Hematopoietic multipotent progenitor cell treated with erythropoietin and hydrocortisone succinate and interleukin-3 and kit ligand, for 6 days (in vitro differentiated cells): ENCODE measurements around the gene PCDHA13.
"Not testable (repeated sequence)": the region's sequence is repeated elsewhere in the genome, so short reads cannot be mapped to it uniquely, and the experiment has no call there.

Source experiments
- DNase-seq: peaks from one replicate; pipeline ENCODE4 v3.0.0-alpha.2; 2015

PCDHA13 gene, protein sequence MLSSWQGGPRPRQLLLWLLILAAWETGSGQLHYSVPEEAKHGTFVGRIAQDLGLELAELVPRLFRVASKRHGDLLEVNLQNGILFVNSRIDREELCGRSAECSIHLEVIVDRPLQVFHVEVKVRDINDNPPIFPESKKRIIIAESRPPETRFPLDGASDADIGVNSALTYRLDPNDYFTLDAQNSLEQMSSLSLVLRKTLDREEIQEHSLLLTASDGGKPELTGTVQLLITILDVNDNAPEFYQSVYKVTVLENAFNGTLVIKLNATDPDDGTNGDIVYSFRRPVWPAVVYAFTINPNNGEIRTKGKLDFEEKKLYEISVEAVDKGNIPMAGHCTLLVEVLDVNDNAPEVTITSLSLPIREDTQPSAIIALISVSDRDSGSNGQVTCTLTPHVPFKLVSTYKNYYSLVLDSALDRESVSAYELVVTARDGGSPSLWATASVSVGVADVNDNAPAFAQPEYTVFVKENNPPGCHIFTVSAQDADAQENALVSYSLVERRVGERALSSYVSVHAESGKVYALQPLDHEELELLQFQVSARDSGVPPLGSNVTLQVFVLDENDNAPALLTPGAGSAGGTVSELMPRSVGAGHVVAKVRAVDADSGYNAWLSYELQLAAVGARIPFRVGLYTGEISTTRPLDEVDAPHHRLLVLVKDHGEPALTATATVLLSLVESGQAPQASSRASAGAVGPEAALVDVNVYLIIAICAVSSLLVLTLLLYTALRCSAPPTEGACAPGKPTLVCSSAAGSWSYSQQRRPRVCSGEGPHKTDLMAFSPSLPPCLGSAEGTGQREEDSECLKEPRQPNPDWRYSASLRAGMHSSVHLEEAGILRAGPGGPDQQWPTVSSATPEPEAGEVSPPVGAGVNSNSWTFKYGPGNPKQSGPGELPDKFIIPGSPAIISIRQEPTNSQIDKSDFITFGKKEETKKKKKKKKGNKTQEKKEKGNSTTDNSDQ

DNA sequence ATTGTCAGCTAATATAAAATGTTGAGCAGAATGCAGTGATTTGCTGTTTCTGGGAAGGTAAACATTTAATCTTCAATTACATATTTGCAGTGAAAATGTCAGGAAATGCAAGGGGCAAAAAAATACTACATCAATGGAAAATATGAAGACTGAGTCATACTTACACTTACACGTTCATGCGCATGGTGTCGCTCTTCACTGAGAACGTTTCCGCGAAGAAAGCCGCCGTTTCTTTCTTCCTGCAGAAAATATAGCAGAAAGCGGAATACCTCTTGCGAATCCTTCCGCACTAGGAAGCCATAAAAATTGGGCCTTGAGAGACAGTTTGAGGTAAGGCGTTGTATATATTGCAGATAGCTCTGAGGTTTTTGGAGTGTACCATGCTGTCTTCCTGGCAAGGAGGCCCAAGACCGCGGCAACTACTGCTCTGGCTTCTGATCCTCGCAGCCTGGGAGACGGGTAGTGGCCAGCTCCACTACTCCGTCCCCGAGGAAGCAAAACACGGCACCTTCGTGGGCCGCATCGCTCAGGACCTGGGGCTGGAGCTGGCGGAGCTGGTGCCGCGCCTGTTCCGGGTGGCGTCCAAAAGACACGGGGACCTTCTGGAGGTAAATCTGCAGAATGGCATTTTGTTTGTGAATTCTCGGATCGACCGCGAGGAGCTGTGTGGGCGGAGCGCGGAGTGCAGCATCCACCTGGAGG lies at the start of gene PCDHA13:
Gene PCDHA13 (plus strand): TSS at position 236 of the 702 bp plus-strand sequence. CDS start 145 bp downstream, at position 381.
- DNase-seq = peak; percentile 9

DNA sequence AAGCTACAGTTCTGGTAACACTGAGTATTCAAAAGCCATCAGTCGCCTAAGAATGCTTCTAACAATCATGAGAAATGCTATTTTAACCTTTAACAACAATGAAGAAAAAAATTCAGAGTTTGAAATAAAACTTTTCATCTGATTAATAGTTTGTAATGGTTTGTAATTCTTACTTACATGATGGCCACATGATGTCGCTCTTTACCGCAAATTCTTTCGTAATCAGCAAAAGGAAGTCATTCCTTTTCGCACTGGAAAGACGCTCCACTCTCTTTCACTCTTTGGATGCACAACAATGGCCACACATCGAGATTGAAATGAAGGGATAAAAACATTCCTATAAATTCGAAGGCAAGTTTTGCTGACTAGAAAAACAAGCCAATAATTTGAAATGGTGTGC lies 47.9 kb upstream of the PCDHA13 start, which contains the start of gene PCDHA7:
Gene PCDHA7 (plus strand): TSS at position 277 of the 400 bp plus-strand sequence. CDS start 115 bp downstream, at position 392.
- peak; percentile 6 for DNase-seq

DNA sequence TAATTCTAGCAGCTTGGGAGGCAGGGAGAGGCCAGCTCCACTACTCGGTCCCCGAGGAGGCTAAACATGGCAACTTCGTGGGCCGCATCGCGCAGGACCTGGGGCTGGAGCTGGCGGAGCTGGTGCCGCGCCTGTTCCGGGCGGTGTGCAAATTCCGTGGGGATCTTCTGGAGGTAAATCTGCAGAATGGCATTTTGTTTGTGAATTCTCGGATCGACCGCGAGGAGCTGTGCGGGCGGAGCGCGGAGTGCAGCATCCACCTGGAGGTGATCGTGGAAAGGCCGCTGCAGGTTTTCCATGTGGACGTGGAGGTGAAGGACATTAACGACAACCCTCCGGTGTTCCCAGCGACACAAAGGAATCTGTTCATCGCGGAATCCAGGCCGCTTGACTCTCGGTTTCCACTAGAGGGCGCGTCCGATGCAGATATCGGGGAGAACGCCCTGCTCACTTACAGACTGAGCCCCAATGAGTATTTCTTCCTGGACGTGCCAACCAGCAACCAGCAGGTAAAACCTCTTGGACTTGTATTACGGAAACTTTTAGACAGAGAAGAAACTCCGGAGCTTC lies 47.4 kb upstream of the PCDHA13 start:
- DNase-seq = not testable (repeated sequence)

DNA sequence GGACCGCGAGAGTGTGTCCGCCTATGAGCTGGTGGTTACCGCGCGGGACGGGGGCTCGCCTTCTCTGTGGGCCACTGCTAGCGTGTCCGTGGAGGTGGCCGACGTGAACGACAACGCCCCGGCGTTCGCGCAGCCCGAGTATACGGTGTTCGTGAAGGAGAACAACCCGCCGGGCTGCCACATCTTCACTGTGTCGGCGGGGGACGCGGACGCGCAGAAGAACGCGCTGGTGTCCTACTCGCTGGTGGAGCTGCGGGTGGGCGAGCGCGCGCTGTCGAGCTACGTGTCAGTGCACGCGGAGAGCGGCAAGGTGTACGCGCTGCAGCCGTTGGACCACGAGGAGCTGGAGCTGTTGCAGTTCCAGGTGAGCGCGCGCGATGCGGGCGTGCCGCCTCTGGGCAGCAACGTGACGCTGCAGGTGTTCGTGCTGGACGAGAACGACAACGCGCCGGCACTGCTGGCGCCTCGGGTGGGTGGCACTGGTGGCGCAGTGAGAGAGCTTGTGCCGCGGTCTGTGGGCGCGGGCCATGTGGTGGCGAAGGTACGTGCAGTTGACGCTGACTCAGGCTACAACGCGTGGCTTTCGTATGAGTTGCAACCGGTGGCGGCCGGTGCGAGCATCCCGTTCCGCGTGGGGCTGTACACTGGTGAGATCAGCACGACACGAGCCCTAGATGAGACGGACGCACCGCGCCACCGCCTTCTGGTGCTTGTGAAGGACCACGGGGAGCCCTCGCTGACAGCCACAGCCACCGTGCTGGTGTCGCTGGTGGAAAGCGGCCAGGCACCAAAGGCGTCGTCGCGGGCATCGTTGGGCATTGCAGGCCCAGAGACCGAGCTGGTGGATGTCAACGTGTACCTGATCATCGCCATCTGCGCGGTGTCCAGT lies 46.1 kb upstream of the PCDHA13 start:
- DNase-seq = no peak

DNA sequence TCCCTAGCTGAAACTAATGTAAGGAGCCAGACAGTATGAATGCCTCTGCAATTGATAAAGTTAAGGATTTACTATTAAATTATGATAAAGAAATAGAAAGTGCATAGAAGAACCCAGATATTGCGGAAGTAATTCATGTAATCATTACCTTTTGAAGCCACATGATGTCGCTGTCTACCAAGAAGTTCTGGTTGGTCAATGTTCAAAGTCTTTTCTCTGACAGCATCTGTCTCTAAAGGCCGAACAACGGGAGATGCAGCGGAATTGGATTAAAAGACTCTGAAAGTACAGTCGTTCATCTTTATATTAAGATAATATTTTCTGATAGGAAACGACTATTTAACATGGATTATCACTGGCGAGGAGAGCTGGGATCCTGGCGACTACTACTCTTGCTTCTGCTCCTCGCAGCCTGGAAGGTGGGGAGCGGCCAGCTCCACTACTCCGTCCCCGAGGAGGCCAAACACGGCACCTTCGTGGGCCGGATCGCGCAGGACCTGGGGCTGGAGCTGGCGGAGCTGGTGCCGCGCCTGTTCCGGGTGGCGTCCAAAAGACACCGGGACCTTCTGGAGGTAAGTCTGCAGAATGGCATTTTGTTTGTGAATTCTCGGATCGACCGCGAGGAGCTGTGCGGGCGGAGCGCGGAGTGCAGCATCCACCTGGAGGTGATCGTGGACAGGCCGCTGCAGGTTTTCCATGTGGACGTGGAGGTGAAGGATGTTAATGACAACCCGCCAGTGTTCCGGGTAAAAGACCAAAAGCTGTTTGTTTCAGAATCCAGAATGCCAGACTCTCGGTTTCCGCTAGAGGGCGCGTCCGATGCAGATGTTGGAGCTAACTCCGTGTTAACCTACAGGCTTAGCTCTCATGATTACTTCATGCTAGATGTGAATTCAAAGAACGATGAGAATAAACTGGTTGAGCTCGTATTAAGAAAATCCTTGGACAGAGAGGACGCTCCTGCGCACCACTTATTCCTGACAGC lies 40.7 kb upstream of the PCDHA13 start, which contains the start of gene PCDHA8:
Gene PCDHA8 (plus strand): TSS at position 210 of the 985 bp plus-strand sequence. CDS start 135 bp downstream, at position 345.
- peak; percentile 19 for DNase-seq

DNA sequence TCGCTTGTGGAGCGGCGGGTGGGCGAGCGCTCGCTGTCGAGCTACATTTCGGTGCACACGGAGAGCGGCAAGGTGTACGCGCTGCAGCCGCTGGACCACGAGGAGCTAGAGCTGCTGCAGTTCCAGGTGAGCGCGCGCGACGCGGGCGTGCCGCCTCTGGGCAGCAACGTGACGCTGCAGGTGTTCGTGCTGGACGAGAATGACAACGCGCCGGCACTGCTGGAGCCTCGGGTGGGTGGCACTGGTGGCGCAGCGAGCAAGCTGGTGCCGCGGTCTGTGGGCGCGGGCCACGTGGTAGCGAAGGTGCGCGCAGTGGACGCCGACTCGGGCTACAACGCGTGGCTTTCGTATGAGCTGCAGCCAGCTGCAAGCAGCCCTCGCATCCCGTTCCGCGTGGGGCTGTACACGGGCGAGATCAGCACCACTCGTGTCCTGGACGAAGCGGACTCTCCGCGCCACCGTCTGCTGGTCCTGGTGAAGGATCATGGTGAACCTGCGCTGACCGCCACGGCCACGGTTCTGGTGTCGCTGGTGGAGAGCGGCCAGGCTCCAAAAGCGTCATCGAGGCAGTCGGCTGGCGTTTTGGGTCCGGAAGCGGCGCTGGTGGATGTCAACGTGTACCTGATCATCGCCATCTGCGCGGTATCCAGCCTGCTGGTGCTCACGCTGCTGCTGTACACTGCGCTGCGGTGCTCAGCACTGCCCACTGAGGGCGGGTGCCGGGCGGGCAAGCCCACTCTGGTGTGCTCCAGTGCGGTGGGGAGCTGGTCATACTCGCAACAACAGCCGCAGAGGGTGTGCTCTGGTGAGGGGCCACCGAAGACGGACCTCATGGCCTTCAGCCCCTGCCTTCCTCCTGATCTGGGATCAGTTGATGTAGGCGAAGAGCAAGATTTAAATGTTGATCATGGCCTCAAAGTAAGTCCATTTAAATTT lies 38.9 kb upstream of the PCDHA13 start:
- no peak for DNase-seq

DNA sequence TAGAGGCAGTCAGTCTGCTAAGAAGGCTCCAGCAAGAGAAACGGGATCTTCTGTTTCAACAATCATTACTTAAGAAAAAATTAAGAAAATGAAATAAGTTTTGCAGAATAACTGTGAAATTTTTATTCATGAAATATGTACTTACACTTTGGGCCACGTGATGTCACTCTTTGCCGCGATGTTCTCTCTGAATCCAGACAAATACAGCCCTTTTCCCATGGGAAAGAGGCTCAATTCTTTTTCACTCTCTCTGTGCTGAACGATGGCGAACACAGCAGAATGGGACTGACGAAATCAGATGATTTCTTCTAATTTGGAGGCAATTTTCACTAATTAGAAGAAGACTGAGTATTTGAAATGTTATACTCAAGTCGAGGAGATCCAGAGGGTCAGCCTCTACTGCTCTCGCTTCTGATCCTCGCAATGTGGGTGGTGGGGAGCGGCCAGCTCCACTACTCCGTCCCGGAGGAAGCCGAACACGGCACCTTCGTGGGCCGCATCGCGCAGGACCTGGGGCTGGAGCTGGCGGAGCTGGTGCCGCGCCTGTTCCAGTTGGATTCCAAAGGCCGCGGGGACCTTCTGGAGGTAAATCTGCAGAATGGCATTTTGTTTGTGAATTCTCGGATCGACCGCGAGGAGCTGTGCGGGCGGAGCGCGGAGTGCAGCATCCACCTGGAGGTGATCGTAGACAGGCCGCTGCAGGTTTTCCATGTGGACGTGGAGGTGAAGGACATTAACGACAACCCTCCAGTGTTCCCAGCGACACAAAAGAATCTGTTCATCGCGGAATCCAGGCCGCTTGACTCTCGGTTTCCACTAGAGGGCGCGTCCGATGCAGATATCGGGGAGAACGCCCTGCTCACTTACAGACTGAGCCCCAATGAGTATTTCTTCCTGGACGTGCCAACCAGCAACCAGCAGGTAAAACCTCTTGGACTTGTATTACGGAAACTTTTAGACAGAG lies 33.5 kb upstream of the PCDHA13 start, which contains the start of gene PCDHA9:
Gene PCDHA9 (plus strand): TSS at position 244 of the 964 bp plus-strand sequence. CDS start 114 bp downstream, at position 358.
- DNase-seq = not testable (repeated sequence)

DNA sequence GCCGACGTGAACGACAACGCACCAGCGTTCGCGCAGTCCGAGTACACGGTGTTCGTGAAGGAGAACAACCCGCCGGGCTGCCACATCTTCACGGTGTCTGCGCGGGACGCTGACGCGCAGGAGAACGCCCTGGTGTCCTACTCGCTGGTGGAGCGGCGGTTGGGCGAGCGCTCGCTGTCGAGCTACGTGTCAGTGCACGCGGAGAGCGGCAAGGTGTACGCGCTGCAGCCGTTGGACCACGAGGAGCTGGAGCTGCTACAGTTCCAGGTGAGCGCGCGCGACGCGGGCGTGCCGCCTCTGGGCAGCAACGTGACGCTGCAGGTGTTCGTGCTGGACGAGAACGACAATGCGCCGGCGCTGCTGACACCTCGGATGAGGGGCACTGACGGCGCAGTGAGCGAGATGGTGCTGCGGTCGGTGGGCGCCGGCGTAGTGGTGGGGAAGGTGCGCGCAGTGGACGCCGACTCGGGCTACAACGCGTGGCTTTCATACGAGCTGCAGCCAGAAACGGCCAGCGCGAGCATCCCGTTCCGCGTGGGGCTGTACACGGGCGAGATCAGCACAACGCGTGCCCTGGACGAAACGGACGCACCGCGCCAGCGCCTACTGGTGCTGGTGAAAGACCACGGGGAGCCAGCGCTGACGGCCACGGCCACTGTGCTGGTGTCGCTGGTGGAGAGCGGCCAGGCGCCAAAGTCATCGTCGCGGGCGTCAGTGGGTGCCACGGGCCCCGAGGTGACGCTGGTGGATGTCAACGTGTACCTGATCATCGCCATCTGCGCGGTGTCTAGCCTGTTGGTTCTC lies 31.9 kb upstream of the PCDHA13 start:
- DNase-seq = not testable (repeated sequence)

DNA sequence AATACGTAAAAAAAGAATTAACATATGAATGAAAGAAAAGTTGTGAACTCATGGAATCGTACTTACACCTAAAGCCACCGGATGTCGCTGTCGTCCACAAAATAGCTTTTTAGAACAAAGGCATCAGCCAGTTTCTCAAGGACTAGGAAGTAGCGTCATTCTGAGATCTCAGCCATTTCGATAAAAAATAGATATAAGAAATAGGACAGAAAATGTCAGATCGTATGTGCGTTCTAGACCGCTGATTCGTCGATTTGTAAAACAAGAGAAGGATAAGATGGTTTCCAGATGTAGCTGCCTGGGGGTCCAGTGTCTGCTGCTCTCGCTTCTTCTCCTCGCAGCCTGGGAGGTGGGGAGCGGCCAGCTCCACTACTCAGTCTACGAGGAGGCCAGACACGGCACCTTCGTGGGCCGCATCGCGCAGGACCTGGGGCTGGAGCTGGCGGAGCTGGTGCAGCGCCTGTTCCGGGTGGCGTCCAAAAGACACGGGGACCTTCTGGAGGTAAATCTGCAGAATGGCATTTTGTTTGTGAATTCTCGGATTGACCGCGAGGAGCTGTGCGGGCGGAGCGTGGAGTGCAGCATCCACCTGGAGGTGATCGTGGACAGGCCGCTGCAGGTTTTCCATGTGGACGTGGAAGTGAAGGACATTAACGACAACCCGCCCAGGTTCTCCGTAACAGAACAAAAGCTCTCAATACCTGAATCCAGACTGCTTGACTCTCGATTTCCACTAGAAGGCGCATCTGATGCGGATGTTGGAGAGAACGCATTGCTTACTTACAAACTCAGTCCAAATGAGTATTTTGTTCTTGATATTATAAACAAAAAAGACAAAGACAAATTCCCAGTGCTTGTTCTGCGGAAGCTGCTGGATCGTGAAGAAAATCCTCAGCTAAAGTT lies 25.9 kb upstream of the PCDHA13 start, which contains the start of gene PCDHA10:
Gene PCDHA10 (plus strand): TSS at position 126 of the 903 bp plus-strand sequence. CDS start 152 bp downstream, at position 278.
- no peak for DNase-seq

DNA sequence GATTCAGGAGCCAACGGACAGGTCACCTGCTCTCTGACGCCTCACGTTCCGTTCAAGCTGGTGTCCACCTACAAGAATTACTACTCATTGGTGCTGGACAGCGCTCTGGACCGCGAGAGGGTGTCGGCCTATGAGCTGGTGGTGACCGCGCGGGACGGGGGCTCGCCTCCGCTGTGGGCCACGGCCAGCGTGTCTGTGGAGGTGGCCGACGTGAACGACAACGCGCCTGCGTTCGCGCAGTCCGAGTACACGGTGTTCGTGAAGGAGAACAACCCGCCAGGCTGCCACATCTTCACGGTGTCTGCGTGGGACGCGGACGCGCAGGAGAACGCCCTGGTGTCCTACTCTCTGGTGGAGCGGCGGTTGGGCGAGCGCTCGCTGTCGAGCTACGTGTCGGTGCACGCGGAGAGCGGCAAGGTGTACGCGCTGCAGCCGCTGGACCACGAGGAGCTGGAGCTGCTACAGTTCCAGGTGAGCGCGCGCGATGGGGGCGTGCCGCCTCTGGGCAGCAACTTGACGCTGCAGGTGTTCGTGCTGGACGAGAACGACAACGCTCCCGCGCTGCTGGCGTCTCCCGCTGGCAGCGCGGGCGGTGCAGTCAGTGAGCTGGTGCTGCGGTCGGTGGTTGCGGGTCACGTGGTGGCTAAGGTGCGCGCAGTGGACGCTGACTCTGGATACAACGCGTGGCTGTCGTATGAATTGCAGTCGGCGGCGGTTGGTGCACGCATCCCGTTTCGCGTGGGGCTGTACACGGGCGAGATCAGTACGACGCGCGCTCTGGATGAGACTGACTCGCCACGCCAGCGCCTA lies 24.5 kb upstream of the PCDHA13 start:
- no peak for DNase-seq

DNA sequence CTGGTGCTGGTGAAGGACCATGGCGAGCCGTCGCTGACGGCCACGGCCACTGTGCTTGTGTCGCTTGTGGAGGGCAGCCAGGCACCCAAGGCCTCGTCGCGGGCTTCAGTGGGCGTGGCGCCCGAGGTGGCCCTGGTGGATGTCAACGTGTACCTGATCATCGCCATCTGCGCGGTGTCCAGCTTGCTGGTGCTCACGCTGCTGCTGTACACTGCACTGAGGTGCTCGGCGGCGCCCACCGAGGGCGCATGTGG lies 24.0 kb upstream of the PCDHA13 start:
- DNase-seq = no peak

DNA sequence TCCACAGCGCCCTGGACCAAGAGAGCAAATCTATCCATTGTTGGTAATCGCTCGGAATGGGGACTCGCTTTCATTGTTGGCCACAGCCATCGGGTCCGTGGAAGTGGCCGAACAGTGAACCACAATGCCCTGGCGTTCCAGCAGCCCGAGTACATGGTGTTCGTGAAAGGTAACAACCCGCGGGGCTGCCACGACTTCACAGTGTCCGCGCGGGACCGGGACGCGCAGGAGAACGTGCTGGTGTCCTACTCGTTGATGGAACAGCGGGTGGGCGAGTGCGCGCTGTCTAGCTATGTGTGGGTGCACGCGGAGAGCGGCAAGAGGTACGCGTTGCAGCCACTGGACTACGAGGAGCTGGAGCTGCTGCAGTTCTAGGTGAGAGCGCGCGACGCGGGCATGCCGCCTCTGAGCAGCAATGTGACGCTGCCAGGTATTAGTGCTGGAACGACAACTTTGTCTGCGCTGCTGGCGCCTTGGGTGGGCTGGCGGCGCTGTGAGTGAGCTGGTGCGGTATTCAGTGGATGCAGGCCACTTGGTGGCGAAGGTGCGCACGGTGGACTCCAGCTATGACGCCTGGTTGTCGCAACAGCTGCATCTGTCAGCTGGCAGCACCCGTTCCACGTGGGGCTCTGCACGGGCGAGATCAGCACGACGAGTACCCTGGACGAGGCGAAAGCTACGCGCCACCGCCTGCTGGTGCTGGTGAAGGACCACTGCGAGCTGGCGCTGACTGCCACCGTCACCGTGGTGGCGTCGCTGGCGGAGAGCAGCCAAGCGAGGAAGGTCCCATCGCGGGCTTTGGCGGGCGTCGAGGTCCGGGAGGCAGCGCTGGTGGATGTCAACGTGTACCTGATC lies 19.3 kb upstream of the PCDHA13 start:
- no peak for DNase-seq

DNA sequence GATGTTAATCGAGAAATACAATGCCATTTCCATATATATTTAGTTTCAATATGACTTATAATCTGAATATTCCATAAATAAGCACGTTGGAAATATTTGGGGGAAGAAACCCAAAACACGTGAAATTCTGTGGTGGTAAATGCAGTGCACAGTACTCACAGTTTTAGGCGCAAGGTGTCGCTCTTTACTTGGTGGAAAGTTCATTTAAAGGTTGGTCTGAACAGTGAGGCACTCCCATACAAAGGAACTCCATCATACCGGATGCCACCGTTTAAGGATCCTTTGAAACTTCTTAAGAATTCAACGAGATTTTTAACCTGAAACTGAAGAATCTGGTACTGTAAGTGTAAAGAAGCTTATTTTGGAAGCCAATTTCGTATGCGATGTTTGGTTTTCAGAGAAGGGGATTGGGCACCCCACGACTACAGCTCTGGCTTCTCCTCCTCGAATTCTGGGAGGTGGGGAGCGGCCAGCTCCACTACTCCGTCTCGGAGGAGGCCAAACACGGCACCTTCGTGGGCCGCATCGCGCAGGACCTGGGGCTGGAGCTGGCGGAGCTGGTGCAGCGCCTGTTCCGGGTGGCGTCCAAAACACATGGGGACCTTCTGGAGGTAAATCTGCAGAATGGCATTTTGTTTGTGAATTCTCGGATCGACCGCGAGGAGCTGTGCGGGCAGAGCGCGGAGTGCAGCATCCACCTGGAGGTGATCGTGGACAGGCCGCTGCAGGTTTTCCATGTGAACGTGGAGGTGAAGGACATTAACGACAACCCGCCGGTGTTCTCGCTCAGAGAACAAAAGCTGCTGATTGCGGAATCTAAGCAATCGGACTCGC lies 13.0 kb upstream of the PCDHA13 start, which contains the start of gene PCDHA11:
Gene PCDHA11 (plus strand): TSS at position 237 of the 834 bp plus-strand sequence. CDS start 147 bp downstream, at position 384.
- DNase-seq = peak; percentile 8
